ENCODE measurements around the gene ZNF566.

Gene ZNF566

GRCh38 chr19:36436531-36436930 is 52.8 kb downstream of the ZNF566 start:
- DNase-seq: no peak

- DNase-seq: no peak
Measured at GRCh38 chr19:36423925-36424324, 65.4 kb downstream of the ZNF566 start.

GRCh38 chr19:36421749-36422481 is 67.4 kb downstream of the ZNF566 start:
- no peak for DNase-seq

- DNase-seq: no peak
Measured at GRCh38 chr19:36420961-36421748, 68.2 kb downstream of the ZNF566 start.

- no peak for DNase-seq
Measured at GRCh38 chr19:36418287-36419001, 70.9 kb downstream of the ZNF566 start, which contains the start of gene ZFP82. Gene ZFP82 (minus strand): TSS chr19:36418644. CDS start chr19:36409789, 8,855 bp downstream.

- no peak for DNase-seq
Measured at GRCh38 chr19:36417752-36418286, 71.5 kb downstream of the ZNF566 start.

GRCh38 chr19:36409841-36410240 is 79.5 kb downstream of the ZNF566 start:
- DNase-seq: no peak

GRCh38 chr19:36408101-36408500 is 81.3 kb downstream of the ZNF566 start:
- no peak for DNase-seq

GRCh38 chr19:36404498-36404897 is 84.9 kb downstream of the ZNF566 start:
- DNase-seq: no peak

GRCh38 chr19:36401475-36401874 is 87.9 kb downstream of the ZNF566 start:
- DNase-seq: no peak

GRCh38 chr19:36398571-36398970 is 90.8 kb downstream of the ZNF566 start:
- no peak for DNase-seq
